Measurements from ENCODE around the gene CEACAM16.

Gene CEACAM16, protein sequence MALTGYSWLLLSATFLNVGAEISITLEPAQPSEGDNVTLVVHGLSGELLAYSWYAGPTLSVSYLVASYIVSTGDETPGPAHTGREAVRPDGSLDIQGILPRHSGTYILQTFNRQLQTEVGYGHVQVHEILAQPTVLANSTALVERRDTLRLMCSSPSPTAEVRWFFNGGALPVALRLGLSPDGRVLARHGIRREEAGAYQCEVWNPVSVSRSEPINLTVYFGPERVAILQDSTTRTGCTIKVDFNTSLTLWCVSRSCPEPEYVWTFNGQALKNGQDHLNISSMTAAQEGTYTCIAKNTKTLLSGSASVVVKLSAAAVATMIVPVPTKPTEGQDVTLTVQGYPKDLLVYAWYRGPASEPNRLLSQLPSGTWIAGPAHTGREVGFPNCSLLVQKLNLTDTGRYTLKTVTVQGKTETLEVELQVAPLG

DNA sequence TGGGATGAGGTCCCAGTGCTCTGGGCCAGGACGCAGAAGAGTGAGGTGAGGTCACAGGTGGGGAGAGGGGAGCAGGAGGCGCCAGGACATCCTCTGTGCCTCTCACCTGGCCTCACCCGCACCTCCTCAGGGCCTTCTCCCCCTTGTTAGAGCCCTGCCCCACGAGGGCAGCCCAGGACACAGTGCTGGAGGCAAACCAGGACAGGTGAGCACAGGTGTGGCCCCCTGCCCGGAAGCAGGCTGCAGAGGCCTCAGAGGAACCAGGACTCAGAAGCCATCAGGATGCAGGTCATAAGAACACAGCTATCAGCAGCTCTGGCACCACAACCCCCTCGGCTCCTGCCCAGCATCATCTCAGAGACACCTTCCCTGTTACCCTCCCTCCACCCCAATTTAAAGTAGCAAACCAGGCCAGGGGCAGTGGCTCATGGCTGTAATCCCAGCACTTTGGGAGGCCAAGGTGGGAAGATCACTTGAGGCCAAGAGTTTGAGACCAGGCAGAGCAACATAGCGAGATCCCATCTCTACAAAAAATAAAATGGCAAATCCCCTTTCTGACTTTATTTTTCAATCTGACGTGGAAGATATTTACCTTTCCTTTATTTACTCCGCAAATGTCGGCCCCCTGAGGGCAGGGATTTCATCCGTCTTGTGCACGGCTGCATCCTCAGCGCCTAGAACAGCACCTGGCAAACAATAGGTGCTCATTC, at the start of gene CEACAM16:
Gene CEACAM16 (plus strand): TSS at position 660 of the 710 bp plus-strand sequence. CDS start 2,306 bp downstream, outside the sequence.
- Histone ChIP-seq H3K4me3 (no peak within 1 kb of the TSS), H3K27me3 (ENCODE audit: low read depth) (no peaks in the 10 kb centered on the region), H3K4me1 (no peaks in the 10 kb centered on the region), H3K36me3 (replicated peaks) (no peaks in the 10 kb centered on the region), H3K9me3 (no peaks in the 10 kb centered on the region)
- DNase-seq (ENCODE audit: low spot score in 2 of 2), result no peak
- in situ Hi-C loops (cut with MboI; ENCODE audit: low sequenced_read_pairs), result no loop called here

- H3K4me3 ChIP-seq, result no peak overlapping the region
- no peaks in the 10 kb centered on the region for H3K4me1 ChIP-seq
- no peaks in the 10 kb centered on the region for H3K9me3 ChIP-seq
- no peaks in the 10 kb centered on the region for H3K27me3 ChIP-seq (ENCODE audit: low read depth)
- DNase-seq (ENCODE audit: low spot score in 2 of 2), result no peak
- H3K36me3 ChIP-seq (replicated peaks), result peaks cover 74% of the 10 kb centered on the region
- in situ Hi-C loops (cut with MboI; ENCODE audit: low sequenced_read_pairs), result no loop called here
Observed at GRCh38 chr19:44649578-44650145, 49.3 kb upstream of the CEACAM16 start.

GRCh38 chr19:44653343-44653742, 45.6 kb upstream of the CEACAM16 start:
- Histone ChIP-seq H3K9me3 (no peaks in the 10 kb centered on the region), H3K36me3 (replicated peaks) (peaks cover 89% of the 10 kb centered on the region), H3K4me3 (no peak overlapping the region), H3K27me3 (ENCODE audit: low read depth) (no peaks in the 10 kb centered on the region), H3K4me1 (no peaks in the 10 kb centered on the region)
- DNase-seq (ENCODE audit: low spot score in 2 of 2), result no peak
- in situ Hi-C loops (cut with MboI; ENCODE audit: low sequenced_read_pairs), result no loop called here

DNA sequence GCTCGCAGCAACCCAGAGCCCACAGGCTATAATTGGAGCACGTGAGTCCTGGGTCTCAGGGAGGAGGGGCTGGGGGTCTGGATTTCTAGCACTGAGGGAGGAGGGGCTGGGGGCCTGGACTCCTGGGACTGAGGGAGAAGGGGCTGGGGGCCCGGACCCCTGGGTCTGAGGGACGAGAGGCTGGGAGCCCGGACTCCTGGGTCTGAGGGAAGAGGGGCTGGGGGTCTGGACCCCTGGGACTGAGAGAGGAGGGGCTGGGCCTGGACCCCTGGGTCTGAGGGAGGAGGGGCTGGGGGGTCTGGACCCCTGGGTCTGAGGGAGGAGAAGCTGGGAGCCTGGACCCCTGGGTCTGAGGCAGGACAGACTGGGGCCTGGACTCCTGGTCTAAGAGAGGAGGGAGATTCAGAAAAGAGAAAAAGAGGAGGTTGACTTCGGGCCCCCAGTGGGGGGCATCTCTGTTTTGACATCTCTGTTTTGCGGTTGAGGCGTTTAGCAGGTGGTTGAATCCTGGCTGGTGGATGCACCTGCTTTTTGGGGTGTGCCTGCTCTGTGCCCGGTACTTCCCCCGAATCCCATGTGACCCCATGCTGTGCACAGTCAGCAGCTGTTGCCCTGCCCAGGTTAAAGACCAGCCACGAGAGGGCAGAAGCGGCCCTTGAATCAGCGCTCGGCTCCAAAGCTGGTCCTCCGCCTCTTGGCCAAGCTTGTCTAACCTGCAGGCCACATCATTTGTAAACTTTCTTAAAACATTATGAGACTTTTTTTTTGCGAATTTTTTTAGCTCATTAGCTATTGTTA, 44.8 kb upstream of the CEACAM16 start:
- no peaks in the 10 kb centered on the region for H3K27me3 ChIP-seq (ENCODE audit: low read depth)
- peak in 1 of 2 experiments; percentile 52 for DNase-seq (ENCODE audit: low spot score in 2 of 2)
- H3K4me3 ChIP-seq, result no peak overlapping the region
- in situ Hi-C loops (cut with MboI; ENCODE audit: low sequenced_read_pairs), result no loop called here
- H3K9me3 ChIP-seq, result no peaks in the 10 kb centered on the region
- no peaks in the 10 kb centered on the region for H3K4me1 ChIP-seq
- peaks cover 89% of the 10 kb centered on the region for H3K36me3 ChIP-seq (replicated peaks)

- H3K9me3 ChIP-seq, result no peaks in the 10 kb centered on the region
- H3K4me1 ChIP-seq, result no peaks in the 10 kb centered on the region
- H3K36me3 ChIP-seq (replicated peaks), result peaks cover 96% of the 10 kb centered on the region
- no peaks in the 10 kb centered on the region for H3K27me3 ChIP-seq (ENCODE audit: low read depth)
- in situ Hi-C loops (cut with MboI; ENCODE audit: low sequenced_read_pairs), result loop anchor here (5.0 kb wide), 1 partner anchor 85 kb away; no protein-coding TSS in a partner anchor
- no peak overlapping the region for H3K4me3 ChIP-seq
- DNase-seq (ENCODE audit: low spot score in 2 of 2), result peak; percentile 62 to 89
Observed at GRCh38 chr19:44657211-44657921, 41.6 kb upstream of the CEACAM16 start.

- Histone ChIP-seq H3K4me3 (no peak overlapping the region), H3K9me3 (no peaks in the 10 kb centered on the region), H3K36me3 (replicated peaks) (peaks cover 95% of the 10 kb centered on the region), H3K27me3 (ENCODE audit: low read depth) (no peaks in the 10 kb centered on the region), H3K4me1 (no peaks in the 10 kb centered on the region)
- in situ Hi-C loops (cut with MboI; ENCODE audit: low sequenced_read_pairs), result loop anchor here (5.0 kb wide), 1 partner anchor 86 kb away; no protein-coding TSS in a partner anchor
- DNase-seq (ENCODE audit: low spot score in 2 of 2), result no peak
Observed at GRCh38 chr19:44658069-44658733, 40.8 kb upstream of the CEACAM16 start.

GRCh38 chr19:44660081-44660480, 38.9 kb upstream of the CEACAM16 start:
- H3K27me3 ChIP-seq (ENCODE audit: low read depth), result no peaks in the 10 kb centered on the region
- no peak for DNase-seq (ENCODE audit: low spot score in 2 of 2)
- no peaks in the 10 kb centered on the region for H3K4me1 ChIP-seq
- peaks cover 89% of the 10 kb centered on the region for H3K36me3 ChIP-seq (replicated peaks)
- no peaks in the 10 kb centered on the region for H3K9me3 ChIP-seq
- in situ Hi-C loops (cut with MboI; ENCODE audit: low sequenced_read_pairs), result no loop called here
- no peak overlapping the region for H3K4me3 ChIP-seq

DNA sequence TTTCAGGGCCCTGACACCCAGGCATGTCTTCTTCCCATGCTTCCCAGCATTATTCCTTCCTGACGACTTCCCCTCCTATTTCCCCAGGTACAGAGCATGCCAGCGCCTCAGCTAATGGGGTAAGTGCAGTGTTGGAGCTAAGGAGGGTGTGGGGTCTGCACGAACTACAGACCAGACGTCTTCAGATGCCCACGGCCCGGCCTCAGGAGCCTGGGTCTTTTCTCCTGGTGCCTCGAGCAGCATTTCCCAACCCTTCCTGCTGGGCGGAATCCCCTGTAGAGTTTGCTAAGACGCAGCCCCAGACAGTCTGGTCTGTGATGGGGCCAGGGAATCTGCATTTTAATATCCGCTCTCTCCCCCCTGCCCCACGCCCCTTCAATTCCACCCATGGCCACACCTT, 37.7 kb upstream of the CEACAM16 start:
- in situ Hi-C loops (cut with MboI; ENCODE audit: low sequenced_read_pairs), result no loop called here
- Histone ChIP-seq H3K4me1 (no peaks in the 10 kb centered on the region), H3K4me3 (no peak overlapping the region), H3K9me3 (no peaks in the 10 kb centered on the region), H3K36me3 (replicated peaks) (peaks cover 80% of the 10 kb centered on the region), H3K27me3 (ENCODE audit: low read depth) (no peaks in the 10 kb centered on the region)
- DNase-seq (ENCODE audit: low spot score in 2 of 2), result no peak

DNA sequence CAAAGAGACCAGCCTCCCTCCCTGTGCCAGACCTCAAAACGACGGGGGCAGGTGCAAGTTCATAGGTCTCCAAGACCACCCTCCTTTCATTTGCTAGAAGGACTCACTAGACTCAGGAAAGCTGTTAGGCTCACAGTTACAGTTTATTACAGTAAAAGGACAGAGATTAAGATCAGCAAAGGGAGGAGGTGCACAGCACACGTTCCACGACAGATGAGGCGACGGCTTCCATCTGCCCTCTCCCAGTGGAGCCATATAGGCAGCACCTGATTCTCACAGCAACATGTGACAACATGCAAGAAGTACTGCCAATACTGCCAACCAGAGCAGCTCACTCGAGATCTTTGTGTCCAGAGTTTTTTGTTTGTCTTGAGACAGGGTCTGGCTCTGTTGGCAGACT, 37.0 kb upstream of the CEACAM16 start:
- Histone ChIP-seq H3K9me3 (no peaks in the 10 kb centered on the region), H3K4me1 (no peaks in the 10 kb centered on the region; the same call in 1 of the 2 replicates), H3K27me3 (ENCODE audit: low read depth) (no peaks in the 10 kb centered on the region), H3K36me3 (replicated peaks) (peaks cover 73% of the 10 kb centered on the region), H3K4me3 (no peak overlapping the region)
- in situ Hi-C loops (cut with MboI; ENCODE audit: low sequenced_read_pairs), result no loop called here
- no peak for DNase-seq (ENCODE audit: low spot score in 2 of 2)

DNA sequence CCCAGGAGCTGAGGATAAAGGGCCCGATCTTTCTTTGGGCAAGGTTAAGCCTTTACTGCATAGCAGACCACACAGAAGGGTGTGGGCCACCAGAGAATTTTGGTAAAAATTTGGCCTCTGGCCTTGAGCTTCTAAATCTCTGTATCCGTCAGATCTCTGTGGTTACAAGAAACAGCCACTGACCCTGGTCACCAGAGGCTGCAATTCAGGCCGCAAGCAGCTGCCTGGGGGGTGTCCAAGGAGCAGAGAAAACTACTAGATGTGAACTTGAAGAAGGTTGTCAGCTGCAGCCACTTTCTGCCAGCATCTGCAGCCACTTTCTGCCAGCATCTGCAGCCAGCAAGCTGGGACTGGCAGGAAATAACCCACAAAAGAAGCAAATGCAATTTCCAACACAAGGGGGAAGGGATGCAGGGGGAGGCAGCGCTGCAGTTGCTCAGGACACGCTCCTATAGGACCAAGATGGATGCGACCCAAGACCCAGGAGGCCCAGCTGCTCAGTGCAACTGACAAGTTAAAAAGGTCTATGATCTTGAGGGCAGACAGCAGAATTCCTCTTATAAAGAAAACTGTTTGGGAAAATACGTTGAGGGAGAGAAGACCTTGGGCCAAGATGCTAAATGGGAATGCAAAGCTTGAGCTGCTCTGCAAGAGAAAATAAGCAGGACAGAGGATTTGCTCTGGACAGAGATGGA, 36.1 kb upstream of the CEACAM16 start:
- no peaks in the 10 kb centered on the region for H3K27me3 ChIP-seq (ENCODE audit: low read depth)
- H3K4me3 ChIP-seq, result no peak overlapping the region
- H3K36me3 ChIP-seq (replicated peaks), result peaks cover 63% of the 10 kb centered on the region
- no peak for DNase-seq (ENCODE audit: low spot score in 2 of 2)
- H3K4me1 ChIP-seq, result no peaks in the 10 kb centered on the region; the same call in 1 of the 2 replicates
- H3K9me3 ChIP-seq, result no peaks in the 10 kb centered on the region
- in situ Hi-C loops (cut with MboI; ENCODE audit: low sequenced_read_pairs), result no loop called here

DNA sequence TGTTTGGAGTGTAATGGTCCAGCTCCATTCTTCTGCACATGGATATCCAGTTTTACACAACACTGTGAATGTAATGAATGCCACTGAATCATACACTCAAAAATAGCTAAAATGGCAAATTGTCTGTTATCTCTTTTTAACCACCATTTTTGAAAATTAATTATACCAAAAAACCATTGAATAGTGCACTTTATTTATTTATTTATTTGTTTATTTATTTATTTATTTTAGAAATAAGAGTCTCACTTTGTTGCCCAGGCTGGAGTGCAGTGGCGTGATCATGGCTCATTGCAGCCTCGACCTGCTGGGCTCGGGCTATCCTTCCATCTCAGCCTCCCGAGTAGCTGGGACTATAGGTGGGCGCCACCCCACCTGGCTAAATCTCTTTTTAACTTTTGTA, 35.0 kb upstream of the CEACAM16 start:
- in situ Hi-C loops (cut with MboI; ENCODE audit: low sequenced_read_pairs), result no loop called here
- Histone ChIP-seq H3K36me3 (replicated peaks) (peaks cover 52% of the 10 kb centered on the region), H3K4me3 (no peak overlapping the region), H3K9me3 (no peaks in the 10 kb centered on the region), H3K4me1 (no peaks in the 10 kb centered on the region; the same call in 1 of the 2 replicates), H3K27me3 (ENCODE audit: low read depth) (no peaks in the 10 kb centered on the region)
- DNase-seq (ENCODE audit: low spot score in 2 of 2), result no peak

DNA sequence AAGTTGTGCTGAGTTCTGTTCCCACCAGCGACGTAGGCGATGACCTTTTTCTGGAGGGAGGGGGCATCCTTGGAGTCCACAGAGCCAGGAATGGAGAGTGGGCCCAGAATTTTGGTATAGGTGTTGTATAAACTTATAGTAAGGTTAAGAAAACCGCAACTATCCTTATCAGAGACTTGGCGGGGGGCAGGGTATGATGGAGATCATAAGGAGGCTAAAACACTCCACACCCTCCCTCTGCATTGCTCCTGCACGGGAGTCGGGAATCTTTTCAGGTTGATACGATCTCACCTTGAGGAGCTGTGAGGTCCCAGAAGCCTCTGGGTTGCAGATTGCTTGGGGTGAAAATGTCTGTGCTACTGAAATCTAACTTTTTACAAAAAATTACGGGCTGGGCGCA, 34.0 kb upstream of the CEACAM16 start:
- in situ Hi-C loops (cut with MboI; ENCODE audit: low sequenced_read_pairs), result no loop called here
- H3K4me3 ChIP-seq, result no peak overlapping the region
- peaks cover 42% of the 10 kb centered on the region for H3K36me3 ChIP-seq (replicated peaks)
- H3K27me3 ChIP-seq (ENCODE audit: low read depth), result no peaks in the 10 kb centered on the region
- H3K4me1 ChIP-seq, result no peaks in the 10 kb centered on the region; the same call in 1 of the 2 replicates
- H3K9me3 ChIP-seq, result no peaks in the 10 kb centered on the region
- DNase-seq (ENCODE audit: low spot score in 2 of 2), result no peak
